ENCODE data around the gene SMC1A.

The SMC1A gene

DNA sequence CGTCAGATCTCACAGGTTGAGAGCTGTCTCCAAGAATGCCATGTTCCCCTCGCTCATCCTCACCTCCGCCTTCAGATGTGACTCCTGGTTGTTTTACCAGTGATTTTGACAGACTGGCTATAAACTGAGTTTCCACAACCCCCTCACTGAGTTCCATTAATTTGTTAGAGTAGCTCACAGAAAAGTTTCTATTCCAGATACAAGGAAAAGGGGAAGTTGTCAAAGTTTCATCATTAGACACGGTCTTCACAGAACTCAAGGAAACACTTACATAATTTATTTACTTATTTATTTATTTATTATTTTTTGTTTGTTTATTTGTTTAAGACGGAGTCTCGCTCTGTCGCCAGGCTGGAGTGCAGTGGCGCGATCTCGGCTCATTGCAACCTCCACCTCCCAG, 85.4 kb downstream of the SMC1A start:
- no peak for DNase-seq (ENCODE audit: low read depth)

DNA sequence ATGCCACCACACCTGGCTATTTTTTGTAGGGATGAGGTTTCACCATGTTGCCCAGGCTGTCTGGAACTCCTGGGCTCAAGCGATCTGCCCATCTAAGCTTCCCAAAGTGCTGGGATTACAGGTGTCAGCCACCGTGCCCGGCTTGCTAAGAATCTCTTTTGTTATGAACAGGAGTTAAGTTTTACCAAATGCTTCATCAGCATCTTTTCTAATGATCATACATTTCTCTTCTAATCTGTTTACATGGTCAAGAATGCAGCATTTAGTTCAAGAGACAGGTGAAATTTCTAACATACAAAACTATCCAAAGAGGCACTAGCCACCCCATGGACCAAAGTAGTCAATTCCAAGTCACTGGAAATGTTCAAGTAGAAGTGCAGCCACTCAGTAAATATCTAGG, 88.6 kb downstream of the SMC1A start:
- no peak for DNase-seq (ENCODE audit: low read depth)

GRCh38 chrX:53332204-53332603, 90.2 kb downstream of the SMC1A start:
- DNase-seq (ENCODE audit: low read depth), result no peak

DNA sequence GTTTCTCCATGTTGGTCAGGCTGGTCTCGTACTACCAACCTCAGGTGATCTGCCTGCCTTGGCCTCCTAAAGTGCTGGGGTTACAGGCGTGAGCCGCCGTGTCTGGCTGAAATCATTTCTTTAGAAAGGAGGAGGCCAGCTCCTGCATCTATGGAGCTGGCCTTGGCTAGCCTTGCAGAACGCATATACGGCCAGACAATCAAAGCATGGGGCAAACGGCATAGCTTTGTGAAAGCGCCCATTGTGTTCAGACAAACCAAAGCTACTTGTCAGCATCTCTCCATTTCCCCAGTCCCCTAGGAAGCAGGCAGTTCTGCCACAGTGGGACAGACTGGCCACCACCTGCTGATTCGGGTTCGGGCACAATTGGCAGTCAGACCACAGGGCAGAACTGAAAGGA, 92.1 kb downstream of the SMC1A start:
- no peak for DNase-seq (ENCODE audit: low read depth)

- DNase-seq (ENCODE audit: low read depth), result no peak
These were observed 97.7 kb downstream of the SMC1A start for GRCh38 chrX:53324803-53325202.
